ENCODE results near the gene CELF6.

GRCh38 chr15:72319985-72320671, at the start of gene CELF6:
- TF ChIP-seq CTCF (conservative IDR thresholded peaks at IDR 0.05 in 1 of 2, IDR thresholded peaks at IDR 0.05 in 1 of 2; ENCODE audit: low read depth in 1 of 2, low read length in 2 of 2) (no peak), EZH2 (IDR thresholded peaks at IDR 0.05; ENCODE audit: low read length, missing control alignments) (no peak)
